Naive thymus-derived CD4-positive, alpha-beta T cell (primary cell): ENCODE data around the gene OR6B1. TPM values are rescaled to one million over a fixed set of nuclear protein-coding genes. Genes with fewer than 3 reads are reported as not detected.
"Not testable (repeated sequence)": the region's sequence is repeated elsewhere in the genome, so short reads cannot be mapped to it uniquely, and the experiment has no call there.

Experiments used
- ATAC-seq: fragments of 150-1000 bp; cut with Tn5 transposase; 2 replicates; pipeline ENCODE4 v1.10.0; 2021; ENCODE audit warnings: mild to moderate bottlenecking, moderate library complexity
- CTCF ChIA-PET: fragments of 350-600 bp; sonication (Branson Sonifier 250); formaldehyde crosslinking; loops from one replicate; lab custom pipeline; 2021; ENCODE audit warnings: antibody characterized with exemption; lab: Charles Lee
- POLR2A ChIA-PET: fragments of 350-600 bp; sonication (Branson Sonifier 250); formaldehyde crosslinking; loops from one replicate; lab custom pipeline; 2021; ENCODE audit warnings: antibody characterized with exemption, inconsistent platforms; lab: Charles Lee
- DNase-seq, 9 donors: peaks; one replicate each; pipeline versions ENCODE4 v3.0.0 to v3.0.0-alpha.2; 2020 to 2022; ENCODE audit warnings: mixed read lengths in 1 of 9
- H3K27ac ChIP-seq: one replicate; pipeline ENCODE4 v1.7.0; 2013; ENCODE audit warnings: mild to moderate bottlenecking, low read depth, low read length, moderate library complexity
- H3K27me3 ChIP-seq, 2 donors: one replicate each; pipeline ENCODE4 v1.7.0; 2013; ENCODE audit warnings: low read length in 2 of 2, mild to moderate bottlenecking in 2 of 2, moderate library complexity in 2 of 2; ENCODE audit not compliant: control insufficient read depth in 2 of 2, insufficient read depth in 2 of 2
- H3K36me3 ChIP-seq, 3 experiments: 1 replicate in 2 of 3; 2 replicates in 1 of 3; pipeline ENCODE4 v1.7.0; 2013; ENCODE audit warnings: low read length in 3 of 3, mild to moderate bottlenecking in 3 of 3, moderate library complexity in 1 of 3; ENCODE audit not compliant: insufficient read depth in 3 of 3, control insufficient read depth in 2 of 3
- H3K4me1 ChIP-seq, 2 donors: one replicate each; pipeline ENCODE4 v1.7.0; 2013; ENCODE audit warnings: low read length in 2 of 2, mild to moderate bottlenecking in 2 of 2, moderate library complexity in 1 of 2; ENCODE audit not compliant: control insufficient read depth in 2 of 2, insufficient read depth in 2 of 2
- H3K4me3 ChIP-seq: 2 replicates; pipeline ENCODE4 v1.7.0; 2013; ENCODE audit warnings: mild to moderate bottlenecking, low read length
- H3K9me3 ChIP-seq, 3 experiments: 1 replicate in 2 of 3; 2 replicates in 1 of 3; pipeline ENCODE4 v1.7.0; 2013; ENCODE audit warnings: low read length in 3 of 3; ENCODE audit not compliant: control insufficient read depth in 2 of 3
- H3K27ac Mint-ChIP-seq, 9 donors: one replicate each; pipeline ENCODE4 v1.8.0; 2020 to 2022; ENCODE audit warnings: mixed read lengths in 9 of 9, mild to moderate bottlenecking in 8 of 9, moderate library complexity in 5 of 9, inconsistent platforms in 2 of 9
- H3K27me3 Mint-ChIP-seq, 5 donors: one replicate each; pipeline ENCODE4 v1.8.0; 2021 to 2022; ENCODE audit warnings: mixed read lengths in 5 of 5, mild to moderate bottlenecking in 1 of 5
- H3K36me3 Mint-ChIP-seq, 5 donors: one replicate each; pipeline ENCODE4 v1.8.0; 2020 to 2022; ENCODE audit warnings: mixed read lengths in 5 of 5, mild to moderate bottlenecking in 3 of 5, inconsistent platforms in 1 of 5
- H3K4me1 Mint-ChIP-seq, 7 donors: one replicate each; pipeline ENCODE4 v1.8.0; 2020 to 2022; ENCODE audit warnings: mixed read lengths in 7 of 7, mild to moderate bottlenecking in 3 of 7, inconsistent platforms in 1 of 7
- H3K4me3 Mint-ChIP-seq, 10 donors: one replicate each; pipeline ENCODE4 v1.8.0; 2020 to 2022; ENCODE audit warnings: mild to moderate bottlenecking in 10 of 10, mixed read lengths in 10 of 10, moderate library complexity in 6 of 10, inconsistent platforms in 2 of 10
- H3K9me3 Mint-ChIP-seq, 11 donors: one replicate each; pipeline ENCODE4 v1.8.0; 2020 to 2022; ENCODE audit warnings: mixed read lengths in 11 of 11, mild to moderate bottlenecking in 4 of 11, inconsistent platforms in 1 of 11, moderate library complexity in 1 of 11
- intact Hi-C, 2 donors: fragments of 100-400 bp; cut with micrococcal nuclease; formaldehyde crosslinking; loops; one replicate each; pipeline ENCODE4 v1.15.1; 2023
- polyA plus RNA-seq, 2 donors: library from polyadenylated mRNA; unstranded; fragments of 300-500 nt; fragmentation: Illumina TruSeq; gene quantifications; one replicate each; pipeline ENCODE4 v1.2.3, GENCODE V29; 2021
- total RNA-seq, 6 experiments: library from RNA in 5 of 6; stranded (reverse) in 5 of 6; gene quantifications; 1 replicate in 5 of 6; 2 replicates in 1 of 6; pipeline ENCODE4 v1.2.3 and lab custom pipeline; 2021 to 2026

Gene OR6B1
- total and polyA plus RNA-seq, 7 experiments from 2014 or later: not detected

DNA sequence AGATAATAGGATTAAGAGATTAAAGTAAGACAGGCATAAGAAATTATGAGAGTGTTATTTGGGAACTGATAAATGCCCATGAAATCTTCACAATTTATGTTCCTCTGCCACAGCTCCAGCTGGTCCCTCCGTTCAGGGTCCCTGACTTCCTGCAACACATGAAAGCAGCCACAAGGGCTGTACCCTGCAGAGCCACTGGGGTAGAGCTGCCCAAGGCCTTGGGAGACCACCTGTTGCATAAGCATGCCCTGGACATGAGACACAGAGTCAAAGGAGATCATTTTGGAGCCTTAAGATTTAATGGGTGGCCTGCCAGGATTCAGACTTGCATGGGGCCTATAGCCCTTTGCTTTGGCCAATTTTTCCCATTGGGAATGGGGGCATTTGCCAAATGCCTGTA, 10.7 kb downstream of the OR6B1 start:
- CTCF ChIA-PET, H3K9me3 ChIP-seq, H3K4me3 Mint-ChIP-seq, POLR2A ChIA-PET, H3K36me3 ChIP-seq, H3K4me3 ChIP-seq, ATAC-seq, H3K4me1 Mint-ChIP-seq, H3K27ac ChIP-seq, H3K4me1 ChIP-seq, intact Hi-C loops, H3K27me3 ChIP-seq, DNase-seq, H3K27ac Mint-ChIP-seq: not testable (repeated sequence)
- Mint-ChIP-seq H3K36me3 (peaks cover 0 to 22% (median 7%) of the 10 kb centered on the region in 5 donors), H3K27me3 (peaks cover 3 to 49% (median 42%) of the 10 kb centered on the region in 5 donors), H3K9me3 (peaks cover 0 to 39% (median 16%) of the 10 kb centered on the region in 11 donors)

GRCh38 chr7:144011458-144012230, 11.5 kb downstream of the OR6B1 start:
- Mint-ChIP-seq H3K27me3 (peaks cover 1 to 42% (median 35%) of the 10 kb centered on the region in 5 donors), H3K9me3 (peaks cover 0 to 39% (median 16%) of the 10 kb centered on the region in 11 donors), H3K27ac (no peak overlapping the region), H3K36me3 (peaks cover 0 to 22% (median 7%) of the 10 kb centered on the region in 5 donors), H3K4me3 (no peak overlapping the region), H3K4me1 (peaks cover 0 to 2% (median 0%) of the 10 kb centered on the region in 7 donors)
- ChIA-PET CTCF (no interaction called here), POLR2A (no interaction called here)
- Histone ChIP-seq H3K4me3 (no peak overlapping the region), H3K27me3 (no peaks in the 10 kb centered on the region), H3K27ac (no peak overlapping the region), H3K4me1 (no peaks in the 10 kb centered on the region), H3K36me3 (no peaks in the 10 kb centered on the region), H3K9me3 (peaks cover 0 to 10% (median 0%) of the 10 kb centered on the region in 3 experiments)
- intact Hi-C loops: no loop called here
- ATAC-seq: no peak
- no peak for DNase-seq

DNA sequence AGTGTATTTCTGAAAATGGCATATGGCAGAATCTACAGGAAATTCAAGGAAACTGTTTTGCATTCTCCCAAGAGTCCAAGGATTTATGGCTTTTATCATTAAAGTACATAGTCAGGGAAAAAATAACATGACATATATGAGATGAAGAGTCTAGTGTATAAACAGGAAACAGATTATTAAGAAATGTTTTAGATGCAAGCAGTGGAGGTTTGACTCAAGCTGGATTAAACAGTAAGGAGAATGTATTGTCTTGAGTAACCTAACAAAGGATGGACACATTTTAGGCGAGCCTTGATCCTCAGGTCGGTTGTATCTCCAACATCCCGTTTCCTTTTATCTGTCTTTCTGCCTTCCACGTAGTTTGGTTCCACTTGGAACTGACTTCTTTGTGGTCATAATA, 17.9 kb downstream of the OR6B1 start:
- Mint-ChIP-seq H3K4me1 (no peaks in the 10 kb centered on the region), H3K36me3 (no peaks in the 10 kb centered on the region), H3K9me3 (peaks cover 0 to 7% (median 0%) of the 10 kb centered on the region in 11 donors), H3K4me3 (no peak overlapping the region), H3K27me3 (peaks cover 0 to 14% (median 2%) of the 10 kb centered on the region in 5 donors), H3K27ac (no peak overlapping the region)
- intact Hi-C loops: no loop called here
- POLR2A ChIA-PET: no interaction called here
- no peak overlapping the region for H3K27ac ChIP-seq
- no peaks in the 10 kb centered on the region for H3K9me3 ChIP-seq
- no peak for DNase-seq
- CTCF ChIA-PET: no interaction called here
- H3K27me3 ChIP-seq: no peaks in the 10 kb centered on the region
- H3K36me3 ChIP-seq: no peaks in the 10 kb centered on the region
- H3K4me1 ChIP-seq: no peaks in the 10 kb centered on the region
- ATAC-seq: no peak
- no peak overlapping the region for H3K4me3 ChIP-seq

DNA sequence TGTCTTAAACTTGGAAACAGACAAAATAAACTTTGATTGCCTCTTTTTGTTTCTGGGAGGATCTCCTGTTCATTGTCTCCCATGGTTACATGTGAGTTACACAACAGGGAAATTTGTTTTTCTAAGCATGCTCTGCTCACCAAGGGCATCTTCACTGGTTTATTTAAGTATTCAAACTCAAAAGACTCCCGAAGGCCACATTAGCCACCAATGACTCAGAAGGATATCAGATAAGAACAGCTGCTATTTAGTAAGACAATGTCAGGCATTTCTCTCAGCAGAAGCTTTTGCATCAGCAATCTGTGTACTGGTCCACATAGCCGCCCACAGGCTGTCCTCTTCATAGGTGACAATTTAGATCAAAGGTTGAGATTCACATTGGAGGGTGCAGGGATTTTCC, 19.3 kb downstream of the OR6B1 start:
- POLR2A ChIA-PET: interaction anchor here (1.1 kb wide), 1 partner anchor 90 kb away, joined by 3 read pairs; no protein-coding TSS in a partner anchor
- CTCF ChIA-PET: no interaction called here

DNA sequence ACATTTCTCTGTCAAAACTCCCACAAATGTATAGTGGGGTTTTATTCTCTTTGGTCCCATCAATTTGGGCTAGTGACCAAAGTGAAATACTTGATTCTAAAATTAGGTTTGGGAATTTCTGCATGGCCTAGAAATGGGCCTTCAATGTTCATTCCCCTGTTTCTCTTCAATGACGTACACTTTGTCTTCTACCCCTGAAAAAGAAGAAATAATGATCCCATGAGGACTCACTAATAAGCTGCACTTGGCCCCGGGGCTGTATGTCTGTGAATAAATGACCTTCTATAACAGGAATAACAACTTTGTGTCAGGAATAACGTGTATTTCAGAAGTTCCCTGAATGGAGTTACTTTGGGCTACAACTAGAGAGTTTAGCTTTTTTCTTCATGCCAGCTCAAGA, 20.2 kb downstream of the OR6B1 start:
- H3K27ac ChIP-seq: no peak overlapping the region
- DNase-seq: no peak
- H3K27ac Mint-ChIP-seq: no peak overlapping the region
- H3K27me3 ChIP-seq: no peaks in the 10 kb centered on the region
- intact Hi-C loops: no loop called here
- no peak overlapping the region for H3K4me3 ChIP-seq
- no peaks in the 10 kb centered on the region for H3K4me1 Mint-ChIP-seq
- no peaks in the 10 kb centered on the region for H3K4me1 ChIP-seq
- peaks cover 0 to 3% (median 0%) of the 10 kb centered on the region in 5 donors for H3K27me3 Mint-ChIP-seq
- H3K9me3 ChIP-seq: no peaks in the 10 kb centered on the region
- H3K36me3 ChIP-seq: no peaks in the 10 kb centered on the region
- no peak for ATAC-seq
- no peaks in the 10 kb centered on the region for H3K36me3 Mint-ChIP-seq
- CTCF ChIA-PET: no interaction called here
- H3K9me3 Mint-ChIP-seq: peaks cover 0 to 2% (median 0%) of the 10 kb centered on the region in 11 donors
- no peak overlapping the region for H3K4me3 Mint-ChIP-seq
- POLR2A ChIA-PET: no interaction called here

More for the DNA sequence above, 19.3 kb downstream of the OR6B1 start:
- no peaks in the 10 kb centered on the region for H3K4me1 Mint-ChIP-seq
- DNase-seq (no peak), ATAC-seq (no peak)
- no peak overlapping the region for H3K4me3 ChIP-seq
- peaks cover 0 to 6% (median 0%) of the 10 kb centered on the region in 5 donors for H3K27me3 Mint-ChIP-seq
- H3K4me3 Mint-ChIP-seq: no peak overlapping the region
- H3K9me3 Mint-ChIP-seq: peaks cover 0 to 7% (median 0%) of the 10 kb centered on the region in 11 donors
- no peak overlapping the region for H3K27ac Mint-ChIP-seq
- H3K27ac ChIP-seq: no peak overlapping the region
- H3K9me3 ChIP-seq: no peaks in the 10 kb centered on the region
- H3K4me1 ChIP-seq: no peaks in the 10 kb centered on the region
- H3K27me3 ChIP-seq: no peaks in the 10 kb centered on the region
- H3K36me3 Mint-ChIP-seq: no peaks in the 10 kb centered on the region
- H3K36me3 ChIP-seq: no peaks in the 10 kb centered on the region
- intact Hi-C loops: no loop called here

DNA sequence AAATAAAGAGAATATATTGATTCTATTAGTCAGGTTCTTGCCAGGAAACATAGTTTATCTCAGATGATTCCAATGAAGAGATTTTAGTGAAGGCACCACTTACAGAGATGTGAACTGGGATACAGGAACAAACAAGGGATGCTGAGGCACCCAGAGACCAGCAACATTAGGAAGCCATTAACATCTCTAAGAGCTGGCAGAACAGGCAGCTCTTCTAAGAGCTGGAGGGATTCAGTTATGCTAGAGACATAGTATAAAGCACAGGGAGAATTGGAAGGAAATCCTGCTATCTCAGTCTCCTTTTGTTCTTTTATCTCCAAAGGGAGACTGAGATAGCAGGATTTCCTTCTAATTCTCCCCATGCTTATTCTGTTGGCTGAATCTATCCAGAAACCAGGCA, 22.0 kb downstream of the OR6B1 start:
- POLR2A ChIA-PET: no interaction called here
- intact Hi-C loops: no loop called here
- no peaks in the 10 kb centered on the region for H3K4me1 ChIP-seq
- no peak for ATAC-seq
- no peaks in the 10 kb centered on the region for H3K4me1 Mint-ChIP-seq
- peaks cover 0 to 3% (median 0%) of the 10 kb centered on the region in 5 donors for H3K27me3 Mint-ChIP-seq
- H3K36me3 ChIP-seq: no peaks in the 10 kb centered on the region
- no peak overlapping the region for H3K27ac Mint-ChIP-seq
- CTCF ChIA-PET: no interaction called here
- no peaks in the 10 kb centered on the region for H3K9me3 Mint-ChIP-seq
- DNase-seq: no peak
- no peak overlapping the region for H3K4me3 Mint-ChIP-seq
- no peaks in the 10 kb centered on the region for H3K27me3 ChIP-seq
- no peaks in the 10 kb centered on the region for H3K9me3 ChIP-seq
- no peak overlapping the region for H3K4me3 ChIP-seq
- no peaks in the 10 kb centered on the region for H3K36me3 Mint-ChIP-seq
- H3K27ac ChIP-seq: no peak overlapping the region
